Stimulated activated CD8-positive, alpha-beta memory T cell treated with anti-CD3 and anti-CD28 coated beads, Interleukin-7, amount 100 ng/mL, for 4 hours (primary cell): ENCODE data around the gene PLIN3.
"Not testable (repeated sequence)": the region's sequence is repeated elsewhere in the genome, so short reads cannot be mapped to it uniquely, and the experiment has no call there.

ENCODE experiments used
- DNase-seq, 2 donors: peaks; one replicate each; pipeline ENCODE4 v3.0.0-alpha.2; 2020; ENCODE audit warnings: low read depth in 2 of 2

PLIN3 gene

GRCh38 chr19:4814625-4815425, 52.6 kb downstream of the PLIN3 start:
- DNase-seq = no peak

- DNase-seq = peak; percentile 70 to 81
Measured at GRCh38 chr19:4811328-4812131, 55.9 kb downstream of the PLIN3 start.

GRCh38 chr19:4807188-4807587, 60.3 kb downstream of the PLIN3 start:
- no peak for DNase-seq

- DNase-seq = no peak
Measured at GRCh38 chr19:4806384-4806783, 61.1 kb downstream of the PLIN3 start.

GRCh38 chr19:4805140-4805539, 62.3 kb downstream of the PLIN3 start:
- DNase-seq = not testable (repeated sequence)

GRCh38 chr19:4803736-4804695, 63.5 kb downstream of the PLIN3 start:
- peak; percentile 11 to 53 for DNase-seq

GRCh38 chr19:4802711-4803110, 64.8 kb downstream of the PLIN3 start:
- DNase-seq = no peak

- no peak for DNase-seq
Measured at GRCh38 chr19:4801085-4801619, 66.3 kb downstream of the PLIN3 start.

GRCh38 chr19:4800591-4801081, 66.8 kb downstream of the PLIN3 start:
- DNase-seq = no peak

- no peak for DNase-seq
Measured at GRCh38 chr19:4795400-4795799, 72.1 kb downstream of the PLIN3 start.

- no peak for DNase-seq
Measured at GRCh38 chr19:4794971-4795370, 72.5 kb downstream of the PLIN3 start.

GRCh38 chr19:4793278-4793677, 74.2 kb downstream of the PLIN3 start:
- not testable (repeated sequence) for DNase-seq

- not testable (repeated sequence) for DNase-seq
Measured at GRCh38 chr19:4792866-4793195, 74.6 kb downstream of the PLIN3 start.

GRCh38 chr19:4792019-4792865, 75.2 kb downstream of the PLIN3 start:
- not testable (repeated sequence) for DNase-seq

- peak; percentile 99 for DNase-seq
Measured at GRCh38 chr19:4791183-4792018, 76.1 kb downstream of the PLIN3 start, which contains the start of gene FEM1A. FEM1A (plus strand) TSS chr19:4791734; CDS start chr19:4791855, 121 bp downstream.
